ENCODE results near the gene ARHGAP1.

ARHGAP1 gene

DNA sequence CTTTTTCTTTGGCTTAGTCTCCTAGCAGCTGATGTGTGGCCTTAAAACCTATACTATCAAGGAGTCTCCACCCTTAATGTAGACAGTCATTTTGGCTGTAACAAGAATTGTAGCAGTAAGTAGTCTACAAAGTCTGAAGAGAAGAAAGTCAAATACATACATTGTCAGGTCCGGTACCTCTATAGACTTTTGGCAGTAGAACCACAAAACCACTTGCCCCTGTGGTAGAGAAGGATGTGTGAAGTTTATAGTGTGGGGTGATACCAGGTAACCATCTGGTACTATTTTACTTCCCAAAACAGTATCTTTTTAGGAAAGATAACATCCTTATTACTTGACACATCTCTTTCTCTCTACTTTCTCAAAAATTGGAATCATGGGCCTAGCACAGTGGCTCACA is 67.9 kb downstream of the ARHGAP1 start:
- no CpG with 5 or more reads among the region's 1 CpG for WGBS (ENCODE audit: extremely low coverage, insufficient coverage, insufficient read length)

DNA sequence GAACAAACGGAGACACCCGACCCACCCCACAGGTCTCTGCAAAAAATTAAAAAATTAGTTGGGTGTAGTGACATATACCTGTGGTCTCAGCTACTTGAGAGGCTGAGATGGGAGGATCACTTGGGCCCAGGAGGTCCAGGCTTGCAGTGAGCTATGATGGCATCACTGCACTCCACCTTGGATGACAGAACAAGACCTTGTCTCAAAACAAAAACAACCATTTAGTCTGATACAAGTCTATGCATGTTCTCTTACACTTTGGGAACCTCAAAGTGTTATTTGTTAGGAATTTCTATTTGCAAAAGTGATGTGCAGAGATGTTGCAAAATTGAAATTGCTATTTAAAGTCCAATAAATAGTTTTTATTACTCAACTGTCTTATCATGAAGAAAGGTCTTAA is 68.7 kb downstream of the ARHGAP1 start:
- Histone ChIP-seq H3K27me3 (ENCODE audit: insufficient read depth, low read length) (no peaks in the 10 kb centered on the region), H2BK12ac (ENCODE audit: low read length) (no peak overlapping the region), H3K9me3 (ENCODE audit: insufficient read depth, low read depth, low read length) (no peaks in the 10 kb centered on the region), H3K14ac (ENCODE audit: low read length) (no peak overlapping the region), H2AFZ (ENCODE audit: insufficient read depth, low read length, poor library complexity) (no peak overlapping the region), H3K79me1 (ENCODE audit: low read length) (no peaks in the 10 kb centered on the region), H3K4ac (ENCODE audit: low read depth, low read length) (no peak overlapping the region), H2BK5ac (ENCODE audit: low read depth, low read length, poor library complexity) (no peak overlapping the region), H3K4me2 (ENCODE audit: low read length) (no peak overlapping the region), H3K23ac (ENCODE audit: low read length) (no peak overlapping the region), H3K9ac (ENCODE audit: low read length) (no peak overlapping the region), H2BK120ac (ENCODE audit: insufficient read depth, low read length, poor library complexity) (no peak overlapping the region), H3K18ac (ENCODE audit: low read length) (no peak overlapping the region), H3K4me3 (ENCODE audit: low read depth, low read length) (no peak overlapping the region), H2AK5ac (ENCODE audit: low read length) (no peak overlapping the region), H3K27ac (ENCODE audit: low read depth, low read length) (no peak overlapping the region), H3K4me1 (ENCODE audit: control insufficient read depth in 1 of 2, insufficient read depth in 2 of 2, low read length in 2 of 2) (no peaks in the 10 kb centered on the region), H4K91ac (ENCODE audit: low read depth, low read length) (no peak overlapping the region), H3K79me2 (ENCODE audit: control insufficient read depth, insufficient read depth, low read length, poor library complexity) (no peaks in the 10 kb centered on the region), H3K36me3 (ENCODE audit: control insufficient read depth in 1 of 2, insufficient read depth in 2 of 2, low read length in 2 of 2) (peaks cover 8 to 9% of the 10 kb centered on the region in 2 experiments), H4K12ac (ENCODE audit: low read depth, low read length) (no peak overlapping the region), H4K8ac (ENCODE audit: low read depth, low read length) (no peak overlapping the region)
- no peak for DNase-seq
- WGBS (ENCODE audit: extremely low coverage, insufficient coverage, insufficient read length), result no CpG with 5 or more reads among the region's 2 CpGs

More for the DNA sequence above, 67.9 kb downstream of the ARHGAP1 start:
- Histone ChIP-seq H3K18ac (ENCODE audit: low read length) (no peak overlapping the region), H3K79me1 (ENCODE audit: low read length) (no peaks in the 10 kb centered on the region), H3K4me3 (ENCODE audit: low read depth, low read length) (no peak overlapping the region), H3K27me3 (ENCODE audit: insufficient read depth, low read length) (no peaks in the 10 kb centered on the region), H2BK5ac (ENCODE audit: low read depth, low read length, poor library complexity) (no peak overlapping the region), H4K91ac (ENCODE audit: low read depth, low read length) (no peak overlapping the region), H3K4ac (ENCODE audit: low read depth, low read length) (no peak overlapping the region), H2BK12ac (ENCODE audit: low read length) (no peak overlapping the region), H3K23ac (ENCODE audit: low read length) (no peak overlapping the region), H3K4me1 (ENCODE audit: control insufficient read depth in 1 of 2, insufficient read depth in 2 of 2, low read length in 2 of 2) (no peaks in the 10 kb centered on the region), H3K27ac (ENCODE audit: low read depth, low read length) (no peak overlapping the region), H3K79me2 (ENCODE audit: control insufficient read depth, insufficient read depth, low read length, poor library complexity) (no peaks in the 10 kb centered on the region), H3K9me3 (ENCODE audit: insufficient read depth, low read depth, low read length) (no peaks in the 10 kb centered on the region), H3K14ac (ENCODE audit: low read length) (no peak overlapping the region), H3K36me3 (ENCODE audit: control insufficient read depth in 1 of 2, insufficient read depth in 2 of 2, low read length in 2 of 2) (peaks cover 7 to 9% of the 10 kb centered on the region in 2 experiments), H3K9ac (ENCODE audit: low read length) (no peak overlapping the region), H4K8ac (ENCODE audit: low read depth, low read length) (no peak overlapping the region), H2AK5ac (ENCODE audit: low read length) (no peak overlapping the region), H3K4me2 (ENCODE audit: low read length) (no peak overlapping the region), H4K12ac (ENCODE audit: low read depth, low read length) (no peak overlapping the region), H2AFZ (ENCODE audit: insufficient read depth, low read length, poor library complexity) (no peak overlapping the region), H2BK120ac (ENCODE audit: insufficient read depth, low read length, poor library complexity) (no peak overlapping the region)
- DNase-seq, result no peak

DNA sequence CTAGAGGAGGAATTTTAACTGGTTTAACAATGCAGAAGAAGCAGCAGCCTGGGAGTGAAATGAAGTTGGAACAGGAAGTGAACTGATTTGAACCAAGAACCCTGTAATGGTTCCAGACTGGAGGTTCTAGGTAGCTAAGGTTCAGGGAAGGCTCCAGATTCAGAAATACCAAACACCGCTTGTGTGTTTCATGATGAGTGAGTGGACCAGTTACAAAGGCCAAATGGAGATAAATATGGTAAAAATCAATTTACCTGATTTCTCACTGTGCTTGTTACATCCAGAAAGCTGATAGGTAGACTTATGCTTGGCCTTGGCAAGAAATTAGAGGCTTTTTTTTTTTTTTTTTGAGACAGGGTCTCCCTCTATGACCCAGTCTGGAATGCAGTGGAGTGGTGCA is 70.2 kb downstream of the ARHGAP1 start:
- Histone ChIP-seq H3K79me2 (ENCODE audit: control insufficient read depth, insufficient read depth, low read length, poor library complexity) (no peaks in the 10 kb centered on the region), H4K8ac (ENCODE audit: low read depth, low read length) (no peak overlapping the region), H3K4me2 (ENCODE audit: low read length) (no peak overlapping the region), H3K14ac (ENCODE audit: low read length) (no peak overlapping the region), H2AK5ac (ENCODE audit: low read length) (no peak overlapping the region), H2BK5ac (ENCODE audit: low read depth, low read length, poor library complexity) (no peak overlapping the region), H3K4me3 (ENCODE audit: low read depth, low read length) (no peak overlapping the region), H3K36me3 (ENCODE audit: control insufficient read depth in 1 of 2, insufficient read depth in 2 of 2, low read length in 2 of 2) (peaks cover 12 to 15% of the 10 kb centered on the region in 2 experiments), H2AFZ (ENCODE audit: insufficient read depth, low read length, poor library complexity) (no peak overlapping the region), H4K91ac (ENCODE audit: low read depth, low read length) (no peak overlapping the region), H3K23ac (ENCODE audit: low read length) (no peak overlapping the region), H3K4ac (ENCODE audit: low read depth, low read length) (no peak overlapping the region), H3K9me3 (ENCODE audit: insufficient read depth, low read depth, low read length) (no peaks in the 10 kb centered on the region), H4K12ac (ENCODE audit: low read depth, low read length) (no peak overlapping the region), H3K27ac (ENCODE audit: low read depth, low read length) (no peak overlapping the region), H3K9ac (ENCODE audit: low read length) (no peak overlapping the region), H3K4me1 (ENCODE audit: control insufficient read depth in 1 of 2, insufficient read depth in 2 of 2, low read length in 2 of 2) (peaks cover 2% of the 10 kb centered on the region in 2 experiments), H3K18ac (ENCODE audit: low read length) (no peak overlapping the region), H2BK120ac (ENCODE audit: insufficient read depth, low read length, poor library complexity) (no peak overlapping the region), H2BK12ac (ENCODE audit: low read length) (no peak overlapping the region), H3K27me3 (ENCODE audit: insufficient read depth, low read length) (no peaks in the 10 kb centered on the region), H3K79me1 (ENCODE audit: low read length) (no peaks in the 10 kb centered on the region)
- no CpG with 5 or more reads among the region's 1 CpG for WGBS (ENCODE audit: extremely low coverage, insufficient coverage, insufficient read length)
- DNase-seq, result no peak

DNA sequence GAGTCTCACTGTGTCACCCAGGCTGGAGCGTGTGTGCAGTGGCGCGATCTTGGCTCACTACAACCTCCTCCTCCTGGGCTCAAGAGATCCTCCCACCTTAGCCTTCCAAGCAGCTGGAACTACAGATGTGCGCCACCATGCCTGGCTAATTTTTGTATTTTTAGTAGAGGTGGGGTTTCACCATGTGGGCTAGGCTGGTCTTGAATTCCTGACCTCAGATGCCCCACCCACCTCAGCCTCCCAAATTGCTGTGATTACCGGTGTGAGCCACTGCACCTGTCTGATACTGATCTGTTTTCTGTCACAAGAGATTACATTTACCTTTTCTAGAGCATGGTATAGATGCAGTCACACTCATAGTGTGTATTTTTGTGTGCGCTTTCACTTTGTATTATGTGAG is 71.5 kb downstream of the ARHGAP1 start:
- no peak overlapping the region for H3K9ac ChIP-seq (ENCODE audit: low read length)
- peaks cover 17 to 22% of the 10 kb centered on the region in 2 experiments for H3K36me3 ChIP-seq (ENCODE audit: control insufficient read depth in 1 of 2, insufficient read depth in 2 of 2, low read length in 2 of 2)
- H3K9me3 ChIP-seq (ENCODE audit: insufficient read depth, low read depth, low read length), result no peaks in the 10 kb centered on the region
- no peak overlapping the region for H3K18ac ChIP-seq (ENCODE audit: low read length)
- peaks cover 3% of the 10 kb centered on the region in 2 experiments for H3K4me1 ChIP-seq (ENCODE audit: control insufficient read depth in 1 of 2, insufficient read depth in 2 of 2, low read length in 2 of 2)
- no peaks in the 10 kb centered on the region for H3K27me3 ChIP-seq (ENCODE audit: insufficient read depth, low read length)
- no peak overlapping the region for H3K4me3 ChIP-seq (ENCODE audit: low read depth, low read length)
- no peak overlapping the region for H3K14ac ChIP-seq (ENCODE audit: low read length)
- no peak overlapping the region for H3K23ac ChIP-seq (ENCODE audit: low read length)
- H2BK5ac ChIP-seq (ENCODE audit: low read depth, low read length, poor library complexity), result no peak overlapping the region
- no peak overlapping the region for H3K4ac ChIP-seq (ENCODE audit: low read depth, low read length)
- peak; percentile 72 to 75 for DNase-seq
- H2AK5ac ChIP-seq (ENCODE audit: low read length), result no peak overlapping the region
- WGBS (ENCODE audit: extremely low coverage, insufficient coverage, insufficient read length), result no CpG with 5 or more reads among the region's 6 CpGs
- no peaks in the 10 kb centered on the region for H3K79me1 ChIP-seq (ENCODE audit: low read length)
- no peak overlapping the region for H2AFZ ChIP-seq (ENCODE audit: insufficient read depth, low read length, poor library complexity)
- H4K8ac ChIP-seq (ENCODE audit: low read depth, low read length), result no peak overlapping the region
- no peak overlapping the region for H3K27ac ChIP-seq (ENCODE audit: low read depth, low read length)
- no peak overlapping the region for H4K12ac ChIP-seq (ENCODE audit: low read depth, low read length)
- no peak overlapping the region for H4K91ac ChIP-seq (ENCODE audit: low read depth, low read length)
- H3K79me2 ChIP-seq (ENCODE audit: control insufficient read depth, insufficient read depth, low read length, poor library complexity), result no peaks in the 10 kb centered on the region
- no peak overlapping the region for H2BK120ac ChIP-seq (ENCODE audit: insufficient read depth, low read length, poor library complexity)
- no peak overlapping the region for H2BK12ac ChIP-seq (ENCODE audit: low read length)
- no peak overlapping the region for H3K4me2 ChIP-seq (ENCODE audit: low read length)

All from trophoblast cell (in vitro differentiated cells and primary cell).